WTC11 (cell line): ENCODE measurements around the gene CUL4A.

Experiments
- AR ChIP-seq: fragments of 250-450 bp; sonication (Bioruptor Pico); IDR thresholded peaks from 2 replicates; pipeline ENCODE4 v1.9.0; 2021; ENCODE audit warnings: mild to moderate bottlenecking
- ATF1 ChIP-seq: sonication (generic); formaldehyde crosslinking; IDR thresholded peaks from 2 replicates; pipeline ENCODE4 v1.8.1; 2023; ENCODE audit warnings: mild to moderate bottlenecking, moderate library complexity, missing genetic modification reagents
- ATF6 ChIP-seq: sonication (generic); formaldehyde crosslinking; IDR thresholded peaks from 2 replicates; pipeline ENCODE4 v1.8.1; 2023; ENCODE audit warnings: mild to moderate bottlenecking, missing genetic modification reagents
- CTCF ChIP-seq: fragments of 200-600 bp; IDR thresholded peaks from 2 replicates; pipeline ENCODE4 v1.8.0; 2022; ENCODE audit warnings: antibody characterized with exemption
- ERG ChIP-seq: fragments of 250-450 bp; sonication (Bioruptor Pico); IDR thresholded peaks from 2 replicates; pipeline ENCODE4 v1.8.0; 2021; ENCODE audit warnings: mild to moderate bottlenecking
- FOXP1 ChIP-seq: sonication (generic); formaldehyde crosslinking; IDR thresholded peaks from 2 replicates; pipeline ENCODE4 v1.8.0; 2022; ENCODE audit warnings: missing genetic modification reagents, mild to moderate bottlenecking, moderate library complexity, borderline replicate concordance
- JUN ChIP-seq: sonication (generic); formaldehyde crosslinking; IDR thresholded peaks from 2 replicates; pipeline ENCODE4 v1.8.0; 2023; ENCODE audit warnings: mild to moderate bottlenecking, missing genetic modification reagents
- MAX ChIP-seq: sonication (generic); formaldehyde crosslinking; IDR thresholded peaks from 2 replicates; pipeline ENCODE4 v1.8.0; 2022; ENCODE audit warnings: mild to moderate bottlenecking, missing genetic modification reagents
- MLX ChIP-seq: sonication (generic); formaldehyde crosslinking; IDR thresholded peaks from 2 replicates; pipeline ENCODE4 v1.8.1; 2023; ENCODE audit warnings: mild to moderate bottlenecking, missing genetic modification reagents, moderate library complexity
- MXD4 ChIP-seq: fragments of 250-450 bp; sonication (Bioruptor Pico); IDR thresholded peaks from 2 replicates; pipeline ENCODE4 v1.8.0; 2021; ENCODE audit warnings: mild to moderate bottlenecking, moderate library complexity, borderline replicate concordance
- TP53 ChIP-seq: sonication (generic); formaldehyde crosslinking; IDR thresholded peaks from 2 replicates; pipeline ENCODE4 v1.8.1; 2023; ENCODE audit warnings: mild to moderate bottlenecking, missing genetic modification reagents
- ZNF532 ChIP-seq: fragments of 250-450 bp; sonication (Bioruptor Pico); IDR thresholded peaks from 2 replicates; pipeline ENCODE4 v1.9.0; 2021; ENCODE audit warnings: mild to moderate bottlenecking, borderline replicate concordance

GRCh38 chr13:113210833-113211232, 1.4 kb downstream of the CUL4A start:
- TF ChIP-seq CTCF (no peak), ATF6 (no peak), ZNF532 (no peak), MLX (CRISPR knock-in tag) (no peak), JUN (CRISPR knock-in tag) (no peak), TP53 (CRISPR knock-in tag) (no peak), MXD4 (CRISPR knock-in tag) (no peak), AR (CRISPR knock-in tag) (no peak), ERG (CRISPR knock-in tag) (no peak), FOXP1 (no peak), MAX (no peak), ATF1 (CRISPR knock-in tag) (no peak)
